ENCODE results near the gene CBX4.

DNA sequence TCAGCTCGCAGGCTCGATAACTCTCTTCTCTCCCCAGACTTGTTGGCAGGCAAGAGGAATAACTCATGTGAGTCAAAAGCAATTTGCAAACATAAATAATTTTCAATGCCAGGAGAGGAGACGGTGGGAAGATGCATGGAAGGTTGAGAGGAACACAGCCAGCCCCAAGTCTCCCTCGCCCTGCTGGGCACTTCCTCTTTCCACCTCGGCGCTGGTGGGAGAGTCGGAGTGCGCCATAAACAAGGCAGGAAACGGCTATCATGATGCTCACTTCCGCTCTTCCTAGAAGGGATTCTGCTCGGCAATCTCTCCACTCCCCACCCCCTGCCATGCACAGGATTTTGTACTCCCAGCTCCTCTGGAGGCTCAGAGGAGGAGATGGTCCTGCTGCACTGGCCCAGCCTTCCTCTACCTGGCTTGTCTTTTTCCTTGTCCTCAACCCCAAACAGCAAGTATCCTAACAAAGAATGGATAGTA, 13.0 kb downstream of the CBX4 start:
- TF ChIP-seq POLR2A (IDR thresholded peaks at IDR 0.05) = no peak
- TF ChIP-seq, protein P1, sequence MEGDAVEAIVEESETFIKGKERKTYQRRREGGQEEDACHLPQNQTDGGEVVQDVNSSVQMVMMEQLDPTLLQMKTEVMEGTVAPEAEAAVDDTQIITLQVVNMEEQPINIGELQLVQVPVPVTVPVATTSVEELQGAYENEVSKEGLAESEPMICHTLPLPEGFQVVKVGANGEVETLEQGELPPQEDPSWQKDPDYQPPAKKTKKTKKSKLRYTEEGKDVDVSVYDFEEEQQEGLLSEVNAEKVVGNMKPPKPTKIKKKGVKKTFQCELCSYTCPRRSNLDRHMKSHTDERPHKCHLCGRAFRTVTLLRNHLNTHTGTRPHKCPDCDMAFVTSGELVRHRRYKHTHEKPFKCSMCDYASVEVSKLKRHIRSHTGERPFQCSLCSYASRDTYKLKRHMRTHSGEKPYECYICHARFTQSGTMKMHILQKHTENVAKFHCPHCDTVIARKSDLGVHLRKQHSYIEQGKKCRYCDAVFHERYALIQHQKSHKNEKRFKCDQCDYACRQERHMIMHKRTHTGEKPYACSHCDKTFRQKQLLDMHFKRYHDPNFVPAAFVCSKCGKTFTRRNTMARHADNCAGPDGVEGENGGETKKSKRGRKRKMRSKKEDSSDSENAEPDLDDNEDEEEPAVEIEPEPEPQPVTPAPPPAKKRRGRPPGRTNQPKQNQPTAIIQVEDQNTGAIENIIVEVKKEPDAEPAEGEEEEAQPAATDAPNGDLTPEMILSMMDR (IDR thresholded peaks at IDR 0.05) = no peak
- TF ChIP-seq POLR2AphosphoS5 (IDR thresholded peaks at IDR 0.05) = no peak
